Stimulated activated CD4-positive, alpha-beta T cell treated with anti-CD3 and anti-CD28 coated beads, Interleukin-4, amount 100 ng/mL, for 1 hour (primary cell): ENCODE measurements around the gene THEM5.
"Not testable (repeated sequence)": the region's sequence is repeated elsewhere in the genome, so short reads cannot be mapped to it uniquely, and the experiment has no call there.

Source experiments
- DNase-seq: peaks from one replicate; pipeline ENCODE4 v3.0.0-alpha.2; 2020

The THEM5 gene

GRCh38 chr1:151867321-151867720 lies 13.8 kb upstream of the THEM5 start:
- DNase-seq: no peak

GRCh38 chr1:151864411-151864810 lies 10.9 kb upstream of the THEM5 start:
- DNase-seq: no peak

GRCh38 chr1:151862604-151863003 lies 9.1 kb upstream of the THEM5 start:
- DNase-seq: no peak

- no peak for DNase-seq
Measured at GRCh38 chr1:151860504-151861187, 7.1 kb upstream of the THEM5 start.

- no peak for DNase-seq
Measured at GRCh38 chr1:151859891-151860293, 6.4 kb upstream of the THEM5 start.

GRCh38 chr1:151858886-151859665 lies 5.6 kb upstream of the THEM5 start:
- DNase-seq: no peak

- DNase-seq: no peak
Measured at GRCh38 chr1:151858030-151858746, 4.7 kb upstream of the THEM5 start.

- DNase-seq: no peak
Measured at GRCh38 chr1:151855933-151856332, 2.4 kb upstream of the THEM5 start.

- not testable (repeated sequence) for DNase-seq
Measured at GRCh38 chr1:151855516-151855915, 2.0 kb upstream of the THEM5 start.

- DNase-seq: no peak
Measured at GRCh38 chr1:151854658-151855057, 1.1 kb upstream of the THEM5 start.

- no peak for DNase-seq
Measured at GRCh38 chr1:151852733-151853132, 779 bp downstream of the THEM5 start.

- no peak for DNase-seq
Measured at GRCh38 chr1:151851886-151852285, 1.6 kb downstream of the THEM5 start.

GRCh38 chr1:151849871-151850270 lies 3.6 kb downstream of the THEM5 start:
- DNase-seq: no peak

- DNase-seq: no peak
Measured at GRCh38 chr1:151849126-151849525, 4.4 kb downstream of the THEM5 start.

GRCh38 chr1:151847867-151848596 lies 5.5 kb downstream of the THEM5 start:
- DNase-seq: no peak

GRCh38 chr1:151846686-151847237 lies 6.8 kb downstream of the THEM5 start:
- no peak for DNase-seq

- no peak for DNase-seq
Measured at GRCh38 chr1:151846062-151846568, 7.4 kb downstream of the THEM5 start.

GRCh38 chr1:151843398-151843797 lies 10.1 kb downstream of the THEM5 start:
- no peak for DNase-seq

GRCh38 chr1:151841141-151841540 lies 12.4 kb downstream of the THEM5 start:
- no peak for DNase-seq

- DNase-seq: no peak
Measured at GRCh38 chr1:151840421-151840820, 13.1 kb downstream of the THEM5 start.

- DNase-seq: peak; percentile 69
Measured at GRCh38 chr1:151839457-151840403, 13.8 kb downstream of the THEM5 start, which contains the start of gene C2CD4D. Gene C2CD4D (minus strand): TSS chr1:151839820. CDS start chr1:151838989, 831 bp downstream.
